ENCODE measurements around the gene CRYGB.
A peak's percentile ranks its signal among the peaks of the same experiment; 100 is the strongest.
"Not testable (repeated sequence)": the region's sequence is repeated elsewhere in the genome, so short reads cannot be mapped to it uniquely, and the experiment has no call there.

Gene CRYGB

GRCh38 chr2:208138334-208138733 lies 7.6 kb downstream of the CRYGB start:
- H3K4me1 Mint-ChIP-seq, result peaks cover 11% of the 10 kb centered on the region
- H3K4me3 Mint-ChIP-seq, DNase-seq, H3K27me3 Mint-ChIP-seq, H3K36me3 Mint-ChIP-seq, CTCF ChIA-PET, H3K27ac Mint-ChIP-seq, H3K9me3 Mint-ChIP-seq: not testable (repeated sequence)

GRCh38 chr2:208136716-208137094 lies 9.3 kb downstream of the CRYGB start:
- H3K36me3 Mint-ChIP-seq, result no peaks in the 10 kb centered on the region
- no peak for DNase-seq
- H3K4me3 Mint-ChIP-seq, result no peak overlapping the region
- peaks cover 4% of the 10 kb centered on the region for H3K27me3 Mint-ChIP-seq
- H3K9me3 Mint-ChIP-seq, result no peaks in the 10 kb centered on the region
- peaks cover 11% of the 10 kb centered on the region for H3K4me1 Mint-ChIP-seq
- H3K27ac Mint-ChIP-seq, result no peak overlapping the region
- CTCF ChIA-PET, result no interaction called here

DNA sequence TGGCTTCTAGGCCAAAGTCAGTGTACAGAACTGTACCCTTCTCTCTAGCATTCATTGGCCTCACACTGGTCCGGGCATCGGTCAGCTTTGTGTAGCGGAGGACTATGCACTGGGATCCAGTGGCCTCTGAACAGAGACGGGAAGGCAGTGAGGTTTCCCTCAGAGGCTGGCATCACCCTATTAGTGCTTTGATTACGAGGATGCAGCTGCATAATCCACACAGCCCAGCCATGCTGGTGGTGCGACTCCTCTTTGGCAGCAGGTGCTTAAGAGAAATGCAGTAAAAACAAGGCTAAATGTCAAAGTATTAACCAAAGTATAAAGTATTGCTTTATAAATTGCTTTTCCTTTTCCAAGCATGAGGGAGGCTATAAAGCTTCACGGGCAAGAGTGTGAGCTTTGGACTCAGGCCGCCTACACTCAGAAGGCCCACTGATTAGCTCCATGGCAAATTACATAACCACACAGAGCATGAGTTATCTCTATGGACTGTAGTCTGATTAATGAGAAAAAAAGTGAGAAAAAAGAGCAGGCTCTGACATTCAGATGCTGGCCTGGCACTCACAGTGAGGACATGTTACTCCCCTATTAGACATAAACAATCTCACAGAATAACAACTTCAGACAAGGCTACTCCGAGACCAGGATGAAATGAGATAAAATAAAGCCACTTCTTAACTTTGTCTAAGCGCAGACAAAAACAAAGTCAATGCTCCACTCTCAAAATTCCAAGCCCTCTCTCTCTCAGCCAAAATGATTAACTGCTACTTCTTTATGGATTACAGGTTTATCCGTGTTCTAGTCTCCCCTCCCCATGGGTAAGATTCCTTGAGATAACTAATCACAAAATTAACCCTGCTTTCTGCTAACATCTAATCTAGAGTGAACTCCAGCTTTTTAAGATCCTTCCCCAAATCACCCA lies 9.9 kb downstream of the CRYGB start:
- H3K4me1 Mint-ChIP-seq, result peaks cover 11% of the 10 kb centered on the region
- DNase-seq, result no peak
- CTCF ChIA-PET, result interaction anchor here (0.6 kb wide), 1 partner anchor 30 kb away, joined by 3 read pairs; no protein-coding TSS in a partner anchor
- no peaks in the 10 kb centered on the region for H3K9me3 Mint-ChIP-seq
- no peak overlapping the region for H3K4me3 Mint-ChIP-seq
- peaks cover 4% of the 10 kb centered on the region for H3K27me3 Mint-ChIP-seq
- no peak overlapping the region for H3K27ac Mint-ChIP-seq
- H3K36me3 Mint-ChIP-seq, result no peaks in the 10 kb centered on the region

- CTCF ChIA-PET, result interaction anchor here (1.0 to 1.2 kb wide), 2 partner anchors 10 to 41 kb away, joined by 3 to 5 read pairs; no protein-coding TSS in a partner anchor
- no peaks in the 10 kb centered on the region for H3K36me3 Mint-ChIP-seq
- no peaks in the 10 kb centered on the region for H3K9me3 Mint-ChIP-seq
- no peak overlapping the region for H3K27ac Mint-ChIP-seq
- peaks cover 11% of the 10 kb centered on the region for H3K4me1 Mint-ChIP-seq
- peaks cover 4% of the 10 kb centered on the region for H3K27me3 Mint-ChIP-seq
- peak; percentile 32 for DNase-seq
- no peak overlapping the region for H3K4me3 Mint-ChIP-seq
These were observed 10.9 kb downstream of the CRYGB start for GRCh38 chr2:208134928-208135586.

DNA sequence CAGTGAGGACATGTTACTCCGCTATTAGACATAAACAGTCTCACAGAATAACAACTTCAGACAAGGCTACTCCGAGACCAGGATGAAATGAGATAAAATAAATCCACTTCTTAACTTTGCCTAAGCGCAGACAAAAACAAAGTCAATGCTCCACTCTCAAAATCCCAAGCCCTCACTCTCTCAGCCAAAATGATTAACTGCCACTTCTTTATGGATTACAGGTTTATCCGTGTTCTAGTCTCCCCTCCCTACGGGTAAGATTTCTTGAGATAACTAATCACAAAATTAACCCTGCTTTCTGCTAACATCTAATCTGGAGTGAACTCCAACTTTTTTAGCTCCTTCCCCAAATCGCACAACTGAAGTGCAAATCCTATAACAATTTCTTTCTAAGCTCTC lies 15.2 kb downstream of the CRYGB start:
- H3K4me1 Mint-ChIP-seq, result peaks cover 11% of the 10 kb centered on the region
- CTCF ChIA-PET, result interaction anchor here (1.4 kb wide), 1 partner anchor 44 kb away, joined by 5 read pairs; no protein-coding TSS in a partner anchor
- H3K9me3 Mint-ChIP-seq, result no peaks in the 10 kb centered on the region
- DNase-seq, result no peak
- no peak overlapping the region for H3K27ac Mint-ChIP-seq
- no peaks in the 10 kb centered on the region for H3K36me3 Mint-ChIP-seq
- peaks cover 14% of the 10 kb centered on the region for H3K27me3 Mint-ChIP-seq
- H3K4me3 Mint-ChIP-seq, result no peak overlapping the region

- CTCF ChIA-PET, result interaction anchor here (1.4 kb wide), 1 partner anchor 45 kb away, joined by 5 read pairs; no protein-coding TSS in a partner anchor
These were observed 15.9 kb downstream of the CRYGB start, which contains the start of gene CRYGC for GRCh38 chr2:208129744-208130711. Gene CRYGC (minus strand): TSS chr2:208129828. CDS start chr2:208129792, 36 bp downstream.

DNA sequence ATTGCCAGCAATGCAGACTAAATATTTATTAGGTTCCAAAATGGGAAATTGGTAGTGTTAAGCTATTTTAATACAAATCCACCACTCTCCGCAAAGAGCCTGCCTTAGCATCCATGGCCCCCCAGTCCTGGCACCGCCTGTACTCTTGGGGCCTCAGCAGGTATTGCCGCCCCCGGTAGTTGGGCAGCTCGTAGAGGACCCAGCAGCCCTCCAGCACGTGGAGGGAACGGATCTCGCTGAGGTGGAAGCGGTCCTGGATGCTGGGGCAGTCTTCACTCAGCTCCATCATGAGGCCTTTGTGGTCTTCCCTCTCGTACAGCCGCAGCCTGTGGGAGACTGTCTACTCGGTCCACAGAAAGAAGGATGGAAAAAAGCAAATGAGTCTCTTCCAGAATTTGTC lies 17.8 kb downstream of the CRYGB start:
- CTCF ChIA-PET, result interaction anchor here (0.6 kb wide), 1 partner anchor 559 kb away, joined by 3 read pairs; no protein-coding TSS in a partner anchor
- Mint-ChIP-seq H3K9me3 (no peaks in the 10 kb centered on the region), H3K36me3 (no peaks in the 10 kb centered on the region), H3K27me3 (peaks cover 33% of the 10 kb centered on the region), H3K4me3 (no peak overlapping the region), H3K27ac (no peak overlapping the region), H3K4me1 (peaks cover 2% of the 10 kb centered on the region)
- no peak for DNase-seq

More at GRCh38 chr2:208129744-208130711, 15.9 kb downstream of the CRYGB start, which contains the start of gene CRYGC:
- Mint-ChIP-seq H3K4me3 (no peak within 1 kb of the TSS), H3K9me3 (no peaks in the 10 kb centered on the region), H3K27me3 (peaks cover 21% of the 10 kb centered on the region), H3K4me1 (peaks cover 4% of the 10 kb centered on the region), H3K36me3 (no peaks in the 10 kb centered on the region), H3K27ac (no peak within 1 kb of the TSS)
- DNase-seq, result no peak

DNA sequence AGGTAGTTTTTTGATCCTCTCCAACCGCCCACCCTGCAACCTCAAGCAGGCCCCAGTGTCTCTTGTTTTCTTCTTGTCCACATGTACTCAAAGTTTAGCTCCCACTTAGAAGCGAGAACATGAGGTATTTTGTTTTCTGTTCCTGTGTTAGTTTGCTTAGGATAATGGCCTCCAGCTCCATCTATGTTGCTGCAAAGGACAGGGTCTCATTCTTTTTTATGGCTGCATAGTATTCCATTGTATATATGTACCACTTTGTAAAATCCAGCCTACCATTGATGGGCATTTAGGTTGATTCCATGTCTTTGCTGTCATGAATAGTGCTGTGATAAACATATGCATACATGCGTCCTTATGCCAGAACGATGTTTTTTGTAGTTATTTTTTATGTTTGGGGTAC lies 18.9 kb downstream of the CRYGB start:
- CTCF ChIA-PET, result no interaction called here
- Mint-ChIP-seq H3K36me3 (no peaks in the 10 kb centered on the region), H3K27me3 (peaks cover 33% of the 10 kb centered on the region), H3K9me3 (no peaks in the 10 kb centered on the region), H3K4me1 (peaks cover 2% of the 10 kb centered on the region), H3K27ac (no peak overlapping the region), H3K4me3 (no peak overlapping the region)
- DNase-seq, result no peak

- Mint-ChIP-seq H3K27ac (no peak overlapping the region), H3K9me3 (no peaks in the 10 kb centered on the region), H3K4me1 (peaks cover 2% of the 10 kb centered on the region), H3K4me3 (no peak overlapping the region), H3K27me3 (peaks cover 41% of the 10 kb centered on the region), H3K36me3 (no peaks in the 10 kb centered on the region)
- no peak for DNase-seq
- CTCF ChIA-PET, result interaction anchor here (0.9 to 1.1 kb wide), 4 partner anchors 10 to 53 kb away, joined by 3 read pairs; no protein-coding TSS in a partner anchor
These were observed 20.7 kb downstream of the CRYGB start for GRCh38 chr2:208125251-208125650.

DNA sequence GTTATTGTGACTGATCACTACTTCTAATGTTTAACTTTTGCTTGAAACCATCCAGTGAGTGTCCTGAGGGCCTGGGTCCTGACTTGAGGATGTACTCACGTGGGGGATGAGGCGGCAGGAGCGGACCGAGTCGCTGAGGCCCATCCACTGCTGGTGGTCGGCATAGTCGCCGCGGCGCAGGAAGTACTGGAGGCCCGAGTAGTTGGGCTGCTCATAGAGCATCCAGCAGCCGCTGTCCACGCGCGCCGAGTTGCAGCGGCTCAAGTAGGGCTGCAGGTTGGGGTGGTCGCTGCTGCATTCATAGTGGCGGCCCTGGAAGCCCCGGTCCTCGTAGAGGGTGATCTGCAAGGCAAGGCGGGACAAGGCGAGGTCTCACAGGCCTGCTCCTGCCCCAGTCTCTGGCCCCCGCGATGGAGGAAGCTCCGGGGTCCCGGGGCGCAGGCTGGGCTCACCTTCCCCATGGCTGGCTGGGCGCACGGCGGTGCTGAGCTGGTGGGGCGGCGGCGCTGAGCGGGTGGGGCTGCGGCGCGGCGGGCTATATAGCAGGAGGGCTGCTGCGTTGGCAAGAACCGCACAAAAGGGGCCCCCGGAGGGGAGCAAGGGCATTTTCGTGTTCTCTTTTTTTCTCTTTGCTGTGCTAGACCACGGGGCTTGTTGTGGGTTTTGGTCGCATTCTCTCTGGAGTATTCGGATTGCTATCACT lies 21.8 kb downstream of the CRYGB start, which contains the start of gene CRYGD:
CRYGD (minus strand) TSS at position 512 of the 703 bp plus-strand sequence; CDS start at position 461, 51 bp downstream.
- not testable (repeated sequence) for H3K36me3 Mint-ChIP-seq, H3K9me3 Mint-ChIP-seq, H3K4me1 Mint-ChIP-seq, DNase-seq, H3K27ac Mint-ChIP-seq, H3K4me3 Mint-ChIP-seq
- CTCF ChIA-PET, result interaction anchor here (1.1 kb wide), 1 partner anchor 23 kb away, joined by 3 read pairs; no protein-coding TSS in a partner anchor
- peaks cover 41% of the 10 kb centered on the region for H3K27me3 Mint-ChIP-seq

- peaks cover 2% of the 10 kb centered on the region for H3K4me1 Mint-ChIP-seq
- no peaks in the 10 kb centered on the region for H3K9me3 Mint-ChIP-seq
- H3K27me3 Mint-ChIP-seq, result peaks cover 33% of the 10 kb centered on the region
- H3K27ac Mint-ChIP-seq, result no peak overlapping the region
- no peak for DNase-seq
- H3K36me3 Mint-ChIP-seq, result no peaks in the 10 kb centered on the region
- no peak overlapping the region for H3K4me3 Mint-ChIP-seq
- CTCF ChIA-PET, result no interaction called here
These were observed 23.7 kb downstream of the CRYGB start for GRCh38 chr2:208122248-208122647.

- CTCF ChIA-PET, result no interaction called here
- peaks cover 1% of the 10 kb centered on the region for H3K4me1 Mint-ChIP-seq
- H3K27ac Mint-ChIP-seq, result no peak overlapping the region
- H3K9me3 Mint-ChIP-seq, result no peaks in the 10 kb centered on the region
- H3K27me3 Mint-ChIP-seq, result peaks cover 15% of the 10 kb centered on the region
- DNase-seq, result no peak
- no peaks in the 10 kb centered on the region for H3K36me3 Mint-ChIP-seq
- no peak overlapping the region for H3K4me3 Mint-ChIP-seq
These were observed 27.0 kb downstream of the CRYGB start for GRCh38 chr2:208118918-208119317.

DNA sequence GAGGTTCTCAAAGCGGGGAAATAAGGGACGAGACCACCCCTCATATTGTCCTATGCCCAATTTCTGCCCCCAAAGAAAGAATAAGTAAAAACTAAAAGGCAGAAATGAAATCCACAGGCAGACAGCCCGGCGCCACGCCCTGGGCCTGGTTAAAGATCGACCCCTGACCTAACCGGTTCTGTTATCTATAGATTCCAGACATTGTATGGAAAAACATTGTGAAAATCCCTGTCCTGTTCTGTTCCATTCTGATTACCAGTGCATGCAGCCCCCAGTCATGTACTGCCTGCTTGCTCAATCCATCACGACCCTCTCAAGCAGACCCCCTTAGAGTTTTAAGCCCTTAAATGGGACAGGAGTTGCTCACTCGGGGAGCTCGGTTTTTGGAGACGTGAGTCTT lies 28.6 kb downstream of the CRYGB start:
- H3K4me3 Mint-ChIP-seq, H3K36me3 Mint-ChIP-seq, H3K9me3 Mint-ChIP-seq, H3K4me1 Mint-ChIP-seq, H3K27ac Mint-ChIP-seq, DNase-seq, CTCF ChIA-PET: not testable (repeated sequence)
- peaks cover 17% of the 10 kb centered on the region for H3K27me3 Mint-ChIP-seq
